ENCODE results near the gene SLC22A4.

DNA sequence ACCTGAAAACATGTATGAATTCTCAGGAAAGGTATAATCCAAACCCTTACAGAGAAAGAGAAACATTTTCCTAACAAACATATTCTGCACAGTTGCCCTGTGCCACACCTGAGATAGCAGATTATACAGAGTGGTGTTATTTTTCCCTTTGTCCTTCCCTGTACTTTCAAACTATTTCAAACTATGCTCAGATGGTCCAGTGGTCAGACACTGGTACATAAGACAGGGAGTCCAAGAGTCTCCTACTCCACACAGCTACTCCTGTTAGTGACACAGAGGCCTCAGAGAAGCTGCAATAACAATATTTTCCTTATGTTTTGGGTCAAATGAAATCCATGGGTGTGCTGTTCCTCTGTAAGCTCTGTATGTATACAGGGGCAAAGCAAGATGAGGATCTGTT, 45.3 kb downstream of the SLC22A4 start:
- TF ChIP-seq, protein P1, sequence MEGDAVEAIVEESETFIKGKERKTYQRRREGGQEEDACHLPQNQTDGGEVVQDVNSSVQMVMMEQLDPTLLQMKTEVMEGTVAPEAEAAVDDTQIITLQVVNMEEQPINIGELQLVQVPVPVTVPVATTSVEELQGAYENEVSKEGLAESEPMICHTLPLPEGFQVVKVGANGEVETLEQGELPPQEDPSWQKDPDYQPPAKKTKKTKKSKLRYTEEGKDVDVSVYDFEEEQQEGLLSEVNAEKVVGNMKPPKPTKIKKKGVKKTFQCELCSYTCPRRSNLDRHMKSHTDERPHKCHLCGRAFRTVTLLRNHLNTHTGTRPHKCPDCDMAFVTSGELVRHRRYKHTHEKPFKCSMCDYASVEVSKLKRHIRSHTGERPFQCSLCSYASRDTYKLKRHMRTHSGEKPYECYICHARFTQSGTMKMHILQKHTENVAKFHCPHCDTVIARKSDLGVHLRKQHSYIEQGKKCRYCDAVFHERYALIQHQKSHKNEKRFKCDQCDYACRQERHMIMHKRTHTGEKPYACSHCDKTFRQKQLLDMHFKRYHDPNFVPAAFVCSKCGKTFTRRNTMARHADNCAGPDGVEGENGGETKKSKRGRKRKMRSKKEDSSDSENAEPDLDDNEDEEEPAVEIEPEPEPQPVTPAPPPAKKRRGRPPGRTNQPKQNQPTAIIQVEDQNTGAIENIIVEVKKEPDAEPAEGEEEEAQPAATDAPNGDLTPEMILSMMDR (IDR thresholded peaks at IDR 0.05), result no peak
- TF ChIP-seq POLR2A (IDR thresholded peaks at IDR 0.05), result no peak
